ENCODE results near the gene GPD1L. TPM values are rescaled to one million over a fixed set of nuclear protein-coding genes. Genes with fewer than 3 reads are reported as not detected.

Gene GPD1L
- 3.3 and 6.0 TPM in 2 replicates for total RNA-seq

DNA sequence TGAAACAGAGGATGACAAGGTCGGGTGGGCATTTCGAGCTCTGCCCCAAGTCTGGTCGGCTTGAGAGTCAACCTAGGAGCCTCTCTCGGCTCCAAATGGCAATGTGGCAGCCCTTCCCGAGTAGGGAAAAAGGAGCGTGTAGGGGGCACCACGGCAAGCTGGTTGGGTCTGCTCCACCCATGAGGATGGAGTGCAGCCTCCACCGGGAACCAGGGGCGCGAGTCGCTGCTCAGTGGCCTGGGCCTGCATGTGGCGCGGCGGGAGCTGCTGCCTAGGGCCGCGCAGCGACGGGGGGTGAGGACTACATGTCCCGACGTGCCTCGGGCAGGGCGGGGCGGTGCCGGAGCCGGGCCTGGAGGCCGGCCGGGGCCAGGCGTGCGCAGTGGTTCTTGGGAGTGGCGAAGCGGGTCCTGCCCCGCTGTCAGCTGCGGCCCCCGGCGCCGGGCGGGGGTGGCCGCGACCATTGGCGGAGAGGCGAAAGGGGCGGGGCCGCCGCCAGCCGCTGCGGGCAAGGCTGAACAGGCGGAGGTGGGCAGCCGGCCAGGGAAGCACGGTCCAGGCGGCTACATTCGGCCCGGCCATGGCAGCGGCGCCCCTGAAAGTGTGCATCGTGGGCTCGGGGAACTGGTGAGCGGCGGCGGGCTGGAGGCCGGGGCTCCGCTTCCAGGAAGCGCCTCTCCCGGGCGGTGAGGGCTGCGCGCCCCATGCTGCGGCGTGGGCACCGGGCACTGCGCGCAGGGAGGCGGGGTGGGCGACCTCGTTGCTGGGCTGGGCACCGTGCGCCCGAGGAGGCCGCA lies at the start of gene GPD1L:
Gene GPD1L, plus strand, starts transcription at position 489 of the 797 bp plus-strand sequence. Its CDS starts 92 bp downstream, at position 581.

Other genes with a start within 250 kb of the GPD1L start
- gene OSBPL10, start 125.4 kb upstream of the GPD1L start, total RNA-seq, result 20.3 and 21.4 TPM in 2 replicates
- gene ZNF860, start 124.9 kb upstream of the GPD1L start, total RNA-seq, result 0.44 and 1.0 TPM in 2 replicates
- not detected in 2 replicates for gene CMTM8, start 132.1 kb downstream of the GPD1L start, total RNA-seq

Measured in placental pericyte (primary cell).